ENCODE data around the gene ENPP6.

DNA sequence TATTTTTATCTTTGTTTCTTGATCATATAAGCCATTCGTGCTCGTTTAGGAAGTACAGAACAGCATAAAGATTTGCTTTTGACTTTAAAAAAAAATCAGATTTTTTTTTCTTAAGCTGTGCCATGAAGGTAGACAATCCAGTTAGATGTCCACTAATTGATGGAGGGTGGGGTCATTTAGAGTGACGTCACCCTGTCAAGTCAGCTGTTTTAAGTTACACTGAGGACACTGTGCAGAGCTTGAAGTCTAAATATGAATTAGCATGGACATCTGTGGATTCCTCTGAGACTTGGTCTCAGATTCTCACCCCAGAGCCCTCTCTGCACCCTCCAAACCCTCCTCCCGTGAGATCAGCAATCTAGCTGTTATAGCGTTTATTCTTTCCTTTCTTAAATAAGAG lies 63.9 kb downstream of the ENPP6 start:
- TF ChIP-seq EZH2 (IDR thresholded peaks at IDR 0.05; ENCODE audit: low read length, unreplicated experiment) (no peak), CTCF (conservative IDR thresholded peaks at IDR 0.05; ENCODE audit: low read depth, low read length) (no peak), EZH2phosphoT487 (IDR thresholded peaks at IDR 0.05; ENCODE audit: borderline replicate concordance, low read length) (no peak)

Data from PC-3 (cell line).